HG03575 (cell line): ENCODE data around the gene C16orf74.

ENCODE experiments used
- ATAC-seq: cut with Tn5 transposase; IDR thresholded peaks from one replicate; pipeline ENCODE4 v1.9.1; 2021; ENCODE audit not compliant: unreplicated experiment, insufficient number of reproducible peaks, low FRiP score; ENCODE audit errors: extremely low read depth

The C16orf74 gene

GRCh38 chr16:85752511-85753420 lies 1.9 kb upstream of the C16orf74 start:
- ATAC-seq = no peak

- ATAC-seq = no peak
These were observed 1.0 kb upstream of the C16orf74 start for GRCh38 chr16:85751698-85752501.

GRCh38 chr16:85750146-85750826 lies 610 bp downstream of the C16orf74 start:
- no peak for ATAC-seq

- ATAC-seq = no peak
These were observed 1.1 kb downstream of the C16orf74 start for GRCh38 chr16:85749771-85750145.

- no peak for ATAC-seq
These were observed 4.3 kb downstream of the C16orf74 start for GRCh38 chr16:85746460-85747215.

GRCh38 chr16:85738923-85739715 lies 11.8 kb downstream of the C16orf74 start:
- ATAC-seq = no peak

GRCh38 chr16:85736921-85737320 lies 14.0 kb downstream of the C16orf74 start:
- no peak for ATAC-seq

- no peak for ATAC-seq
These were observed 14.9 kb downstream of the C16orf74 start for GRCh38 chr16:85735946-85736345.

GRCh38 chr16:85735225-85735635 lies 15.7 kb downstream of the C16orf74 start:
- ATAC-seq = no peak

- ATAC-seq = no peak
These were observed 16.4 kb downstream of the C16orf74 start for GRCh38 chr16:85734311-85735017.

- no peak for ATAC-seq
These were observed 17.1 kb downstream of the C16orf74 start for GRCh38 chr16:85733839-85734170.

- no peak for ATAC-seq
These were observed 17.6 kb downstream of the C16orf74 start for GRCh38 chr16:85733155-85733838.

GRCh38 chr16:85731179-85731578 lies 19.7 kb downstream of the C16orf74 start:
- no peak for ATAC-seq

- ATAC-seq = no peak
These were observed 20.8 kb downstream of the C16orf74 start for GRCh38 chr16:85730186-85730465.

GRCh38 chr16:85729452-85730185 lies 21.3 kb downstream of the C16orf74 start:
- ATAC-seq = no peak

- no peak for ATAC-seq
These were observed 22.0 kb downstream of the C16orf74 start for GRCh38 chr16:85728879-85729278.

GRCh38 chr16:85724936-85725335 lies 26.0 kb downstream of the C16orf74 start:
- ATAC-seq = no peak
